Stomach (tissue), 9 donors: ENCODE measurements around the gene ZBTB17. TPM values are rescaled to one million over a fixed set of nuclear protein-coding genes. Genes with fewer than 3 reads are reported as not detected.

Experiments used
- DNase-seq, 2 donors: peaks; one replicate each; pipeline versions ENCODE4 v3.0.0 to v3.0.0-alpha.2; 2013 to 2019
- H3K27ac ChIP-seq, 5 donors: fragments of 200-600 bp in 4 of 5; sonication (generic) in 4 of 5; one replicate each; pipeline ENCODE4 v1.5.1; 2013 to 2019; ENCODE audit warnings: mild to moderate bottlenecking in 1 of 5, moderate library complexity in 1 of 5
- H3K27me3 ChIP-seq, 3 donors: fragments of 200-600 bp; sonication (generic); one replicate each; pipeline ENCODE4 v1.5.1; 2017 to 2019; ENCODE audit warnings: mixed run types in 1 of 3
- H3K36me3 ChIP-seq, 4 donors: fragments of 200-600 bp; sonication (generic); 1 replicate in 3 of 4; 2 replicates in 1 of 4; pipeline ENCODE4 v1.5.1; 2016 to 2019
- H3K4me1 ChIP-seq, 4 donors: fragments of 200-600 bp; sonication (generic); one replicate each; pipeline ENCODE4 v1.5.1; 2016 to 2019
- H3K4me3 ChIP-seq, 4 donors: fragments of 200-600 bp; sonication (generic) in 3 of 4; one replicate each; pipeline ENCODE4 v1.5.1; 2016 to 2019; ENCODE audit warnings: mild to moderate bottlenecking in 1 of 4
- H3K9me3 ChIP-seq, 4 donors: fragments of 200-600 bp; sonication (generic); one replicate each; pipeline ENCODE4 v1.5.1; 2016 to 2019
- CTCF ChIP-seq, 7 experiments: fragments of 450-650 bp in 4 of 7; fragments of 200-600 bp in 3 of 7; sonication (generic) in 3 of 7; IDR thresholded peaks; one replicate each; pipeline ENCODE4 v1.5.1; 2016 to 2019; ENCODE audit warnings: antibody characterized with exemption in 7 of 7, control low read depth in 2 of 7, mild to moderate bottlenecking in 1 of 7
- EP300 ChIP-seq: sonication (generic); formaldehyde crosslinking; IDR thresholded peaks from one replicate; pipeline ENCODE4 v1.6.1; 2017; ENCODE audit warnings: antibody characterized with exemption
- POLR2A ChIP-seq, 4 donors: fragments of 450-650 bp; IDR thresholded peaks; one replicate each; pipeline ENCODE4 v1.6.1; 2016; ENCODE audit warnings: antibody characterized with exemption in 4 of 4, control low read depth in 2 of 4, mild to moderate bottlenecking in 1 of 4, moderate library complexity in 1 of 4
- POLR2AphosphoS5 ChIP-seq, 3 donors: sonication (generic); formaldehyde crosslinking; IDR thresholded peaks; one replicate each; pipeline ENCODE4 v1.6.1; 2016; ENCODE audit warnings: antibody characterized with exemption in 3 of 3
- WGBS, 5 donors: extraction: QIAGEN DNeasy Blood & Tissue Kit in 3 of 5; methylation state at CpG; one replicate each; pipeline versions ENCODE4 v1.1.5 to v1.1.7; 2013 to 2018; 5-methylcytosine and 5-hydroxymethylcytosine counted together
- intact Hi-C: fragments of 100-400 bp; cut with DNase I; formaldehyde crosslinking; loops from one replicate; pipeline ENCODE4 v1.15.1; 2023; ENCODE audit warnings: low total_unique reads
- polyA plus RNA-seq, 3 donors: library from polyadenylated mRNA; stranded (reverse); fragments of 200-250 nt; gene quantifications; one replicate each; pipeline ENCODE4 v1.2.3, GENCODE V29; 2013
- total RNA-seq, 5 donors: library from RNA; depleted of rRNA; stranded (reverse); fragments of >200 nt; gene quantifications; one replicate each; pipeline versions ENCODE4 v1.1.0 to v1.2.3, GENCODE V29; 2014 to 2016
- donor health status: healthy with polysubstance abuse.
- donor health status: Bipolar disorder and iron deficiency.
- donor health status: healthy.

The ZBTB17 gene
- total and polyA plus RNA-seq, 8 donors, result 13.0 to 136 (median 46.5) TPM

- H3K9me3 ChIP-seq, result no peaks in the 10 kb centered on the region
- no peak overlapping the region for H3K4me3 ChIP-seq
- intact Hi-C loops, result no loop called here
- H3K27ac ChIP-seq, result peak overlapping the region in 4 of 5 donors; percentile 84 to 92 (median 88)
- peaks cover 40 to 61% (median 56%) of the 10 kb centered on the region in 4 donors for H3K36me3 ChIP-seq
- 78 to 86% (median 83%) methylated on average over 16 of the region's 16 CpGs for WGBS, 5 donors
- H3K27me3 ChIP-seq, result no peaks in the 10 kb centered on the region
- no peak for TF ChIP-seq EP300
- no peak for TF ChIP-seq POLR2A (IDR thresholded peaks at IDR 0.05)
- TF ChIP-seq POLR2AphosphoS5 (IDR thresholded peaks at IDR 0.05), result no peak
- no peak for TF ChIP-seq CTCF (IDR thresholded peaks at IDR 0.05)
- no peak for DNase-seq
- peaks cover 49 to 54% (median 53%) of the 10 kb centered on the region in 4 donors for H3K4me1 ChIP-seq
These were observed 27.8 kb downstream of the ZBTB17 start for GRCh38 chr1:15948091-15948591.

- H3K27ac ChIP-seq, result peak overlapping the region in 2 of 5 donors; percentile 86 to 89
- peaks cover 46 to 65% (median 61%) of the 10 kb centered on the region in 4 donors for H3K36me3 ChIP-seq
- H3K27me3 ChIP-seq, result no peaks in the 10 kb centered on the region
- WGBS, 5 donors, result 84 to 92% (median 88%) methylated on average over 10 of the region's 10 CpGs
- no peak for TF ChIP-seq CTCF (IDR thresholded peaks at IDR 0.05)
- TF ChIP-seq POLR2AphosphoS5 (IDR thresholded peaks at IDR 0.05), result no peak
- no peak overlapping the region for H3K4me3 ChIP-seq
- no peaks in the 10 kb centered on the region for H3K9me3 ChIP-seq
- DNase-seq, result no peak
- peaks cover 43 to 51% (median 47%) of the 10 kb centered on the region in 4 donors for H3K4me1 ChIP-seq
- intact Hi-C loops, result no loop called here
These were observed 28.4 kb downstream of the ZBTB17 start for GRCh38 chr1:15947382-15948090.

- no peak for DNase-seq
- H3K4me3 ChIP-seq, result no peak overlapping the region
- 83 to 89% (median 87%) methylated on average over 14 to 18 of the region's 18 CpGs for WGBS, 5 donors
- peaks cover 54 to 67% (median 66%) of the 10 kb centered on the region in 4 donors for H3K36me3 ChIP-seq
- H3K9me3 ChIP-seq, result no peaks in the 10 kb centered on the region
- peaks cover 38 to 49% (median 39%) of the 10 kb centered on the region in 4 donors for H3K4me1 ChIP-seq
- intact Hi-C loops, result no loop called here
- H3K27me3 ChIP-seq, result no peaks in the 10 kb centered on the region
- TF ChIP-seq EP300, result no peak
- TF ChIP-seq POLR2A (IDR thresholded peaks at IDR 0.05), result no peak
- TF ChIP-seq CTCF (IDR thresholded peaks at IDR 0.05), result no peak
- TF ChIP-seq POLR2AphosphoS5 (IDR thresholded peaks at IDR 0.05), result no peak
- H3K27ac ChIP-seq, result no peak overlapping the region
These were observed 29.1 kb downstream of the ZBTB17 start for GRCh38 chr1:15946571-15947381.

- Histone ChIP-seq H3K27ac (no peak overlapping the region), H3K36me3 (peaks cover 62 to 75% (median 75%) of the 10 kb centered on the region in 4 donors), H3K4me1 (peaks cover 30 to 41% (median 31%) of the 10 kb centered on the region in 4 donors), H3K9me3 (no peaks in the 10 kb centered on the region), H3K4me3 (no peak overlapping the region), H3K27me3 (no peaks in the 10 kb centered on the region)
- DNase-seq, result no peak
- intact Hi-C loops, result no loop called here
- TF ChIP-seq CTCF (IDR thresholded peaks at IDR 0.05) (no peak), EP300 (no peak), POLR2AphosphoS5 (IDR thresholded peaks at IDR 0.05) (no peak), POLR2A (IDR thresholded peaks at IDR 0.05) (no peak)
- WGBS, 5 donors, result 91 to 95% (median 93%) methylated on average over 16 to 17 of the region's 17 CpGs
These were observed 30.0 kb downstream of the ZBTB17 start for GRCh38 chr1:15945832-15946448.
